Activated T-cell treated with anti-CD3 and anti-CD28 coated beads, Interleukin-2, amount 50 U/mL, for 72 hours (primary cell): ENCODE results near the gene CYP4V2. TPM values are rescaled to one million over a fixed set of nuclear protein-coding genes. Genes with fewer than 3 reads are reported as not detected.

Source experiments
- ATAC-seq, 2 donors: fragments of 150-1000 bp; cut with Tn5 transposase; replicated peaks in 1 of 2; 2 replicates each; pipeline ENCODE4 v1.10.0; 2021; ENCODE audit warnings: moderate library complexity in 2 of 2, mild to moderate bottlenecking in 1 of 2
- DNase-seq, 2 donors: peaks; one replicate each; pipeline ENCODE4 v3.0.0; 2021 to 2022; ENCODE audit warnings: mixed read lengths in 1 of 2
- H3K27ac Mint-ChIP-seq: one replicate; pipeline ENCODE4 v1.8.0; 2022; ENCODE audit warnings: mild to moderate bottlenecking, moderate library complexity, mixed read lengths
- H3K27me3 Mint-ChIP-seq: one replicate; pipeline ENCODE4 v1.8.0; 2022; ENCODE audit warnings: low read depth, mixed read lengths
- H3K36me3 Mint-ChIP-seq, 2 donors: one replicate each; pipeline ENCODE4 v1.8.0; 2022; ENCODE audit warnings: mixed read lengths in 2 of 2, mild to moderate bottlenecking in 1 of 2; ENCODE audit not compliant: insufficient read depth in 2 of 2
- H3K4me1 Mint-ChIP-seq: one replicate; pipeline ENCODE4 v1.8.0; 2022; ENCODE audit warnings: low read depth, mixed read lengths
- H3K4me3 Mint-ChIP-seq, 2 donors: one replicate each; pipeline ENCODE4 v1.8.0; 2022; ENCODE audit warnings: mild to moderate bottlenecking in 2 of 2, mixed read lengths in 2 of 2, moderate library complexity in 2 of 2
- H3K9me3 Mint-ChIP-seq, 2 donors: one replicate each; pipeline ENCODE4 v1.8.0; 2022; ENCODE audit warnings: mixed read lengths in 2 of 2
- total RNA-seq, 2 donors: library from RNA; stranded (reverse); gene quantifications; one replicate each; pipeline ENCODE4 v1.2.3, GENCODE V29; 2022

The CYP4V2 gene
- total RNA-seq = 10 to 100 TPM; 15.4 to 20.4 TPM

GRCh38 chr4:186191200-186192065, at the start of gene CYP4V2:
TSS of gene CYP4V2 (plus strand) at chr4:186191567. CDS start at chr4:186191824, 257 bp downstream.
- ATAC-seq = peak; percentile 92 to 93
- Mint-ChIP-seq H3K9me3 (no peaks in the 10 kb centered on the region), H3K4me1 (peaks cover 45% of the 10 kb centered on the region), H3K27ac (peak within 1 kb of the TSS; percentile 96), H3K4me3 (peak within 1 kb of the TSS; percentile 90 to 96), H3K36me3 (peaks cover 0 to 2% of the 10 kb centered on the region in 2 donors), H3K27me3 (no peaks in the 10 kb centered on the region)
- DNase-seq = peak; percentile 92 to 93

- Mint-ChIP-seq H3K27ac (no peak overlapping the region), H3K27me3 (peaks cover 33% of the 10 kb centered on the region), H3K36me3 (peaks cover 0 to 2% of the 10 kb centered on the region in 2 donors), H3K4me1 (peaks cover 6% of the 10 kb centered on the region), H3K4me3 (peak overlapping the region; percentile 73 to 81), H3K9me3 (no peaks in the 10 kb centered on the region)
- ATAC-seq (peak; percentile 64 to 70), DNase-seq (peak; percentile 5 to 32)
Observed at GRCh38 chr4:186144198-186144945, 47.0 kb upstream of the CYP4V2 start.

GRCh38 chr4:186144946-186145569, 46.3 kb upstream of the CYP4V2 start:
- Mint-ChIP-seq H3K36me3 (peaks cover 0 to 2% of the 10 kb centered on the region in 2 donors), H3K9me3 (no peaks in the 10 kb centered on the region), H3K4me1 (peaks cover 6% of the 10 kb centered on the region), H3K27ac (no peak overlapping the region), H3K4me3 (peak overlapping the region; percentile 73 to 78), H3K27me3 (peaks cover 33% of the 10 kb centered on the region)
- peak; percentile 80 to 81 for ATAC-seq
- peak; percentile 18 to 35 for DNase-seq

- no peak overlapping the region for H3K4me3 Mint-ChIP-seq
- DNase-seq (no peak), ATAC-seq (no peak)
- H3K9me3 Mint-ChIP-seq = no peaks in the 10 kb centered on the region
- peaks cover 33% of the 10 kb centered on the region for H3K27me3 Mint-ChIP-seq
- peaks cover 6% of the 10 kb centered on the region for H3K4me1 Mint-ChIP-seq
- H3K27ac Mint-ChIP-seq = no peak overlapping the region
- H3K36me3 Mint-ChIP-seq = peaks cover 0 to 2% of the 10 kb centered on the region in 2 donors
Observed at GRCh38 chr4:186146458-186146857, 44.9 kb upstream of the CYP4V2 start.

- H3K36me3 Mint-ChIP-seq = peaks cover 0 to 2% of the 10 kb centered on the region in 2 donors
- no peaks in the 10 kb centered on the region for H3K9me3 Mint-ChIP-seq
- H3K27ac Mint-ChIP-seq = no peak overlapping the region
- DNase-seq = no peak
- no peak overlapping the region for H3K4me3 Mint-ChIP-seq
- H3K4me1 Mint-ChIP-seq = peaks cover 6% of the 10 kb centered on the region
- ATAC-seq = no peak
- H3K27me3 Mint-ChIP-seq = peaks cover 47% of the 10 kb centered on the region
Observed at GRCh38 chr4:186148336-186148975, 42.9 kb upstream of the CYP4V2 start.

GRCh38 chr4:186149872-186150271, 41.5 kb upstream of the CYP4V2 start:
- peaks cover 44% of the 10 kb centered on the region for H3K27me3 Mint-ChIP-seq
- H3K36me3 Mint-ChIP-seq = peaks cover 0 to 2% of the 10 kb centered on the region in 2 donors
- ATAC-seq = no peak
- no peaks in the 10 kb centered on the region for H3K4me1 Mint-ChIP-seq
- H3K27ac Mint-ChIP-seq = no peak overlapping the region
- H3K9me3 Mint-ChIP-seq = no peaks in the 10 kb centered on the region
- H3K4me3 Mint-ChIP-seq = no peak overlapping the region
- DNase-seq = peak; percentile 23 to 25

GRCh38 chr4:186150926-186151325, 40.4 kb upstream of the CYP4V2 start:
- ATAC-seq = no peak
- H3K4me3 Mint-ChIP-seq = no peak overlapping the region
- H3K9me3 Mint-ChIP-seq = no peaks in the 10 kb centered on the region
- no peaks in the 10 kb centered on the region for H3K36me3 Mint-ChIP-seq
- H3K4me1 Mint-ChIP-seq = peaks cover 5% of the 10 kb centered on the region
- DNase-seq = no peak
- H3K27ac Mint-ChIP-seq = no peak overlapping the region
- peaks cover 39% of the 10 kb centered on the region for H3K27me3 Mint-ChIP-seq

- Mint-ChIP-seq H3K36me3 (no peaks in the 10 kb centered on the region), H3K9me3 (no peaks in the 10 kb centered on the region), H3K27ac (no peak overlapping the region), H3K4me3 (no peak overlapping the region), H3K4me1 (peaks cover 5% of the 10 kb centered on the region), H3K27me3 (peaks cover 33% of the 10 kb centered on the region)
- DNase-seq = no peak
- no peak for ATAC-seq
Observed at GRCh38 chr4:186151499-186151898, 39.9 kb upstream of the CYP4V2 start.

- H3K36me3 Mint-ChIP-seq = no peaks in the 10 kb centered on the region
- ATAC-seq = peak in 1 of 2 donors; percentile 8
Observed at GRCh38 chr4:186158021-186158813, 33.1 kb upstream of the CYP4V2 start.

GRCh38 chr4:186158966-186159365, 32.4 kb upstream of the CYP4V2 start:
- Mint-ChIP-seq H3K27me3 (peaks cover 2% of the 10 kb centered on the region), H3K4me3 (no peak overlapping the region), H3K9me3 (no peaks in the 10 kb centered on the region), H3K36me3 (no peaks in the 10 kb centered on the region), H3K4me1 (peaks cover 10% of the 10 kb centered on the region), H3K27ac (no peak overlapping the region)
- DNase-seq (no peak), ATAC-seq (no peak)

More at GRCh38 chr4:186158021-186158813, 33.1 kb upstream of the CYP4V2 start:
- H3K4me1 Mint-ChIP-seq = peaks cover 10% of the 10 kb centered on the region
- H3K27me3 Mint-ChIP-seq = peaks cover 9% of the 10 kb centered on the region
- H3K9me3 Mint-ChIP-seq = no peaks in the 10 kb centered on the region
- H3K4me3 Mint-ChIP-seq = no peak overlapping the region
- H3K27ac Mint-ChIP-seq = no peak overlapping the region
- DNase-seq = no peak

GRCh38 chr4:186159613-186160012, 31.8 kb upstream of the CYP4V2 start:
- H3K27me3 Mint-ChIP-seq = no peaks in the 10 kb centered on the region
- no peak for DNase-seq

GRCh38 chr4:186161138-186161537, 30.2 kb upstream of the CYP4V2 start:
- Mint-ChIP-seq H3K4me1 (peaks cover 5% of the 10 kb centered on the region), H3K4me3 (peak overlapping the region; percentile 26 to 40), H3K9me3 (no peaks in the 10 kb centered on the region), H3K27me3 (no peaks in the 10 kb centered on the region), H3K36me3 (no peaks in the 10 kb centered on the region), H3K27ac (no peak overlapping the region)
- DNase-seq = peak; percentile 31 to 32
- peak; percentile 72 to 75 for ATAC-seq

More at GRCh38 chr4:186159613-186160012, 31.8 kb upstream of the CYP4V2 start:
- Mint-ChIP-seq H3K36me3 (no peaks in the 10 kb centered on the region), H3K4me3 (no peak overlapping the region), H3K27ac (no peak overlapping the region), H3K9me3 (no peaks in the 10 kb centered on the region), H3K4me1 (peaks cover 10% of the 10 kb centered on the region)
- ATAC-seq = no peak
